CD14-positive monocyte (primary cell): Measurements from ENCODE around the gene PMEL. TPM values are rescaled to one million over a fixed set of nuclear protein-coding genes. Genes with fewer than 3 reads are reported as not detected.

Source experiments
- DNase-seq, 3 donors: peaks; one replicate each; pipeline ENCODE4 v3.0.0-alpha.2; 2011 to 2022
- H2AFZ ChIP-seq: 2 replicates; pipeline ENCODE4 v1.6.0; 2012; ENCODE audit warnings: mild to moderate bottlenecking, low read depth, low read length, inconsistent platforms; ENCODE audit not compliant: insufficient read depth, poor library complexity, severe bottlenecking
- H3K27ac ChIP-seq, 2 donors: 1 replicate in 1 of 2; 2 replicates in 1 of 2; pipeline ENCODE4 v1.5.1; 2012 to 2013; ENCODE audit warnings: low read length in 2 of 2, control low read depth in 1 of 2, inconsistent platforms in 1 of 2, low read depth in 1 of 2, mild to moderate bottlenecking in 1 of 2
- H3K27me3 ChIP-seq, 2 donors: one replicate each; pipeline versions ENCODE4 v1.6.0 to v1.6.1; 2011 to 2013; ENCODE audit warnings: low read length in 2 of 2; ENCODE audit not compliant: control insufficient read depth in 2 of 2, insufficient read depth in 2 of 2
- H3K36me3 ChIP-seq, 2 donors: replicated peaks in 1 of 2; 1 replicate in 1 of 2; 2 replicates in 1 of 2; pipeline versions ENCODE4 v1.5.1 to v1.6.1; 2012 to 2013; ENCODE audit warnings: low read length in 2 of 2, control low read depth in 1 of 2, inconsistent platforms in 1 of 2, mild to moderate bottlenecking in 1 of 2; ENCODE audit not compliant: insufficient read depth in 2 of 2, control insufficient read depth in 1 of 2
- H3K4me1 ChIP-seq, 2 donors: 1 replicate in 1 of 2; 2 replicates in 1 of 2; pipeline versions ENCODE4 v1.5.1 to v1.6.1; 2012 to 2013; ENCODE audit warnings: low read length in 2 of 2, control low read depth in 1 of 2, inconsistent platforms in 1 of 2, mild to moderate bottlenecking in 1 of 2, moderate library complexity in 1 of 2; ENCODE audit not compliant: insufficient read depth in 2 of 2, control insufficient read depth in 1 of 2
- H3K4me2 ChIP-seq: replicated peaks from 2 replicates; pipeline ENCODE3; 2012; ENCODE audit warnings: low read length, moderate library complexity, mild to moderate bottlenecking; ENCODE audit not compliant: poor library complexity, severe bottlenecking; ENCODE audit errors: extremely low read depth
- H3K4me3 ChIP-seq, 3 experiments: fragments of 200-600 bp in 1 of 3; sonication (generic) in 1 of 3; replicated peaks in 1 of 3; 1 replicate in 2 of 3; 2 replicates in 1 of 3; pipeline ENCODE4 v1.5.1; 2011 to 2013; ENCODE audit warnings: low read length in 3 of 3, mild to moderate bottlenecking in 3 of 3, control low read depth in 2 of 3, low read depth in 2 of 3, inconsistent platforms in 1 of 3, moderate library complexity in 1 of 3
- H3K79me2 ChIP-seq: 2 replicates; pipeline ENCODE4 v1.6.0; 2012; ENCODE audit warnings: mild to moderate bottlenecking, control low read depth, inconsistent platforms, low read length, moderate library complexity; ENCODE audit not compliant: insufficient read depth
- H3K9ac ChIP-seq: 2 replicates; pipeline ENCODE4 v1.6.0; 2017; ENCODE audit warnings: low read length, mild to moderate bottlenecking; ENCODE audit not compliant: insufficient read depth, poor library complexity, severe bottlenecking
- H3K9me3 ChIP-seq, 2 donors: replicated peaks in 1 of 2; 1 replicate in 1 of 2; 2 replicates in 1 of 2; pipeline versions ENCODE4 v1.5.1 to v1.6.1; 2012 to 2013; ENCODE audit warnings: low read length in 2 of 2, control low read depth in 1 of 2; ENCODE audit not compliant: control insufficient read depth in 1 of 2, insufficient read depth in 1 of 2
- H4K20me1 ChIP-seq: 2 replicates; pipeline ENCODE4 v1.6.0; 2012; ENCODE audit warnings: mild to moderate bottlenecking, low read length, control low read depth, moderate library complexity; ENCODE audit not compliant: insufficient read depth
- H3K27ac Mint-ChIP-seq, 7 donors: one replicate each; pipeline ENCODE4 v1.8.0; 2020; ENCODE audit warnings: mild to moderate bottlenecking in 7 of 7, mixed read lengths in 7 of 7, moderate library complexity in 6 of 7, inconsistent platforms in 2 of 7
- H3K27me3 Mint-ChIP-seq, 3 donors: one replicate each; pipeline ENCODE4 v1.8.0; 2021 to 2022; ENCODE audit warnings: low read depth in 3 of 3, mild to moderate bottlenecking in 3 of 3, mixed read lengths in 3 of 3, moderate library complexity in 3 of 3, inconsistent platforms in 1 of 3
- H3K36me3 Mint-ChIP-seq, 2 donors: one replicate each; pipeline ENCODE4 v1.8.0; 2020; ENCODE audit warnings: mixed read lengths in 2 of 2, inconsistent platforms in 1 of 2, mild to moderate bottlenecking in 1 of 2
- H3K4me1 Mint-ChIP-seq: one replicate; pipeline ENCODE4 v1.8.0; 2020; ENCODE audit warnings: mild to moderate bottlenecking, mixed read lengths
- H3K4me3 Mint-ChIP-seq, 2 donors: one replicate each; pipeline ENCODE4 v1.8.0; 2020; ENCODE audit warnings: mild to moderate bottlenecking in 2 of 2, mixed read lengths in 2 of 2, moderate library complexity in 1 of 2
- H3K9me3 Mint-ChIP-seq, 7 donors: one replicate each; pipeline ENCODE4 v1.8.0; 2020 to 2022; ENCODE audit warnings: mixed read lengths in 7 of 7, mild to moderate bottlenecking in 6 of 7, moderate library complexity in 6 of 7, inconsistent platforms in 2 of 7
- CTCF ChIP-seq: fragments of 200-600 bp; IDR thresholded peaks from one replicate; pipeline ENCODE4 v1.8.0; 2022; ENCODE audit warnings: antibody characterized with exemption, mild to moderate bottlenecking
- WGBS: methylation state at CpG from one replicate; pipeline ENCODE4 v1.1.5; 2013; ENCODE audit warnings: missing lambda C conversion rate; ENCODE audit not compliant: insufficient coverage; 5-methylcytosine and 5-hydroxymethylcytosine counted together
- intact Hi-C, 2 donors: fragments of 100-400 bp; cut with micrococcal nuclease; formaldehyde crosslinking; loops; one replicate each; pipeline versions ENCODE4 v1.15.0 to v1.15.1; 2023
- polyA plus RNA-seq, 3 donors: library from polyadenylated mRNA; depleted of rRNA in 1 of 3; unstranded in 2 of 3; stranded (reverse) in 1 of 3; fragments of 300-500 nt in 2 of 3; fragments of >200 nt in 1 of 3; fragmentation: Illumina TruSeq in 2 of 3; gene quantifications; 1 replicate in 2 of 3; 2 replicates in 1 of 3; pipeline ENCODE4 v1.2.3, GENCODE V29; 2012 to 2021

The PMEL gene
- polyA plus RNA-seq, 3 donors: 0.37 to 0.54 (median 0.40) TPM

GRCh38 chr12:55930771-55931316 lies 35.0 kb downstream of the PMEL start, which contains the start of gene DGKA:
TSS of gene DGKA (plus strand) at chr12:55931162. CDS start at chr12:55936504, 5,342 bp downstream.
- Histone ChIP-seq H4K20me1 (peaks cover 22% of the 10 kb centered on the region), H3K4me2 (peak within 1 kb of the TSS; percentile 88), H3K4me3 (peak within 1 kb of the TSS; percentile 92 to 97 (median 96)), H3K4me1 (peaks cover 64 to 68% of the 10 kb centered on the region in 2 donors), H3K79me2 (peaks cover 70% of the 10 kb centered on the region), H2AFZ (peak within 1 kb of the TSS; percentile 70), H3K36me3 (peaks cover 0 to 6% of the 10 kb centered on the region in 2 donors), H3K27me3 (no peaks in the 10 kb centered on the region), H3K9ac (peak within 1 kb of the TSS; percentile 82), H3K9me3 (no peaks in the 10 kb centered on the region), H3K27ac (peak within 1 kb of the TSS; percentile 78 to 96)
- H3K9me3 Mint-ChIP-seq: no peaks in the 10 kb centered on the region
- H3K27ac Mint-ChIP-seq: peak within 1 kb of the TSS; percentile 85 to 99 (median 94)
- H3K4me1 Mint-ChIP-seq: peaks cover 67% of the 10 kb centered on the region
- no CpG with 5 or more reads among the region's 3 CpGs for WGBS
- intact Hi-C loops: loop anchor here in 1 of 2 donors (5.0 kb wide), 1 partner anchor 36 kb away; the partner anchor contains the start of genes CDK2 and PMEL
- TF ChIP-seq CTCF: peak; percentile 74
- peaks cover 3 to 5% of the 10 kb centered on the region in 2 donors for H3K36me3 Mint-ChIP-seq
- H3K4me3 Mint-ChIP-seq: peak within 1 kb of the TSS; percentile 97 to 99
- DNase-seq: peak in 2 of 3 donors; percentile 46 to 48
- H3K27me3 Mint-ChIP-seq: peaks cover 0 to 3% (median 1%) of the 10 kb centered on the region in 3 donors

- H2AFZ ChIP-seq: peak overlapping the region; percentile 37
- intact Hi-C loops: loop anchor here (5.0 kb wide), 3 partner anchors 43 to 192 kb away; partner anchors contain the start of genes ORMDL2 (in 1 of the 2), RAB5B (in 1 of the 2) and SARNP (in 1 of the 2)
- H3K4me3 Mint-ChIP-seq: peak overlapping the region; percentile 25 to 68
- peak overlapping the region in 1 of 3 experiments; percentile 34 for H3K4me3 ChIP-seq
- H3K9me3 ChIP-seq: no peaks in the 10 kb centered on the region
- peak overlapping the region; percentile 37 for H3K4me2 ChIP-seq
- H3K4me1 ChIP-seq: peaks cover 65 to 71% of the 10 kb centered on the region in 2 donors
- H3K27ac Mint-ChIP-seq: peak overlapping the region; percentile 75 to 99 (median 85)
- peaks cover 83% of the 10 kb centered on the region for H3K79me2 ChIP-seq
- peaks cover 6 to 7% of the 10 kb centered on the region in 2 donors for H3K36me3 Mint-ChIP-seq
- peaks cover 72% of the 10 kb centered on the region for H3K4me1 Mint-ChIP-seq
- peak overlapping the region; percentile 33 to 70 for H3K27ac ChIP-seq
- H4K20me1 ChIP-seq: peaks cover 26% of the 10 kb centered on the region
- H3K9me3 Mint-ChIP-seq: no peaks in the 10 kb centered on the region
- H3K27me3 Mint-ChIP-seq: peaks cover 0 to 3% (median 1%) of the 10 kb centered on the region in 3 donors
- 0% methylated on average over 4 of the region's 8 CpGs for WGBS
- TF ChIP-seq CTCF: no peak
- no peaks in the 10 kb centered on the region for H3K36me3 ChIP-seq
- peak in 2 of 3 donors; percentile 19 to 39 for DNase-seq
- peak overlapping the region; percentile 2 for H3K9ac ChIP-seq
- H3K27me3 ChIP-seq: no peaks in the 10 kb centered on the region
Measured at GRCh38 chr12:55929306-55929791, 36.5 kb downstream of the PMEL start.
